IMR-90 (cell line): ENCODE results near the gene BDH1. TPM values are rescaled to one million over a fixed set of nuclear protein-coding genes. Genes with fewer than 3 reads are reported as not detected.
"Not testable (repeated sequence)": the region's sequence is repeated elsewhere in the genome, so short reads cannot be mapped to it uniquely, and the experiment has no call there.

ENCODE experiments used
- ATAC-seq: fragments of 200-7000 bp; cut with Tn5 transposase; 2 replicates; pipeline ENCODE4 v1.9.1; 2020; ENCODE audit warnings: low read depth, mild to moderate bottlenecking, moderate library complexity
- BruUV-seq: library from RNA; stranded (reverse); fragments of 400-500 nt; replicated peaks from 2 replicates; lab custom pipeline; 2021; lab: Mats Ljungman, UMichigan
- CTCF ChIA-PET: fragments of 300-600 bp; formaldehyde crosslinking; extraction: SDS; loops from one replicate; lab custom pipeline; 2021; ENCODE audit warnings: antibody characterized with exemption; lab: Yijun Ruan, JAX
- POLR2A ChIA-PET: fragments of 300-600 bp; sonication (Branson Sonifier 250); formaldehyde crosslinking; loops from one replicate; lab custom pipeline; 2022; ENCODE audit warnings: antibody characterized with exemption; ENCODE audit not compliant: unreplicated experiment; lab: Charles Lee
- DNase-seq: peaks from one replicate; pipeline ENCODE4 v3.0.0; 2013
- H2AFZ ChIP-seq: replicated peaks from 2 replicates; pipeline ENCODE3; 2013; ENCODE audit warnings: low read length, mild to moderate bottlenecking; ENCODE audit not compliant: poor library complexity
- H2AK5ac ChIP-seq: 2 replicates; pipeline ENCODE4 v1.6.1; 2013; ENCODE audit warnings: low read depth, low read length, inconsistent platforms
- H2AK9ac ChIP-seq: replicated peaks from 2 replicates; pipeline ENCODE3; 2013; ENCODE audit warnings: mild to moderate bottlenecking, low read depth, low read length, moderate library complexity; ENCODE audit not compliant: poor library complexity
- H2BK120ac ChIP-seq: 2 replicates; pipeline ENCODE4 v1.6.1; 2013; ENCODE audit warnings: low read depth, low read length, inconsistent platforms
- H2BK15ac ChIP-seq: 3 replicates; pipeline ENCODE4 v1.6.1; 2013; ENCODE audit warnings: low read depth, low read length, inconsistent platforms
- H2BK20ac ChIP-seq: 2 replicates; pipeline ENCODE4 v1.6.1; 2013; ENCODE audit warnings: low read depth, mild to moderate bottlenecking, inconsistent platforms, low read length, moderate library complexity
- H2BK5ac ChIP-seq: 2 replicates; pipeline ENCODE4 v1.6.1; 2013; ENCODE audit warnings: mild to moderate bottlenecking, low read depth, low read length, inconsistent platforms; ENCODE audit not compliant: poor library complexity, severe bottlenecking
- H3K14ac ChIP-seq: replicated peaks from 2 replicates; pipeline ENCODE4 v1.6.1; 2013; ENCODE audit warnings: low read depth, low read length, inconsistent platforms
- H3K18ac ChIP-seq: 2 replicates; pipeline ENCODE4 v1.6.1; 2013; ENCODE audit warnings: low read depth, low read length, control low read depth
- H3K23ac ChIP-seq: 2 replicates; pipeline ENCODE4 v1.6.1; 2013; ENCODE audit warnings: low read depth, low read length, inconsistent platforms
- H3K27ac ChIP-seq: 2 replicates; pipeline ENCODE4 v1.5.1; 2013; ENCODE audit warnings: mild to moderate bottlenecking, control low read depth, low read length; ENCODE audit not compliant: insufficient read depth
- H3K27me3 ChIP-seq: 2 replicates; pipeline ENCODE4 v1.6.1; 2013; ENCODE audit warnings: low read length; ENCODE audit not compliant: control insufficient read depth, insufficient read depth
- H3K36me3 ChIP-seq: 2 replicates; pipeline ENCODE4 v1.6.1; 2013; ENCODE audit warnings: low read length, mixed read lengths; ENCODE audit not compliant: control insufficient read depth, insufficient read depth
- H3K4ac ChIP-seq: 2 replicates; pipeline ENCODE4 v1.6.1; 2013; ENCODE audit warnings: low read depth, low read length, inconsistent platforms
- H3K4me1 ChIP-seq: 2 replicates; pipeline ENCODE4 v1.6.1; 2013; ENCODE audit warnings: low read length, mixed read lengths; ENCODE audit not compliant: control insufficient read depth, insufficient read depth
- H3K4me2 ChIP-seq: 2 replicates; pipeline ENCODE4 v1.6.1; 2013; ENCODE audit warnings: low read depth, mild to moderate bottlenecking, control low read depth, low read length, moderate library complexity
- H3K4me3 ChIP-seq: 2 replicates; pipeline ENCODE4 v1.5.1; 2013; ENCODE audit warnings: low read depth, mild to moderate bottlenecking, control low read depth, low read length, moderate library complexity; ENCODE audit not compliant: insufficient read depth
- H3K56ac ChIP-seq: 2 replicates; pipeline ENCODE4 v1.6.1; 2013; ENCODE audit warnings: low read length, inconsistent platforms; ENCODE audit not compliant: insufficient read depth; ENCODE audit errors: extremely low read depth
- H3K79me1 ChIP-seq, 2 experiments: 2 replicates each; pipeline ENCODE4 v1.6.1; 2013; ENCODE audit warnings: low read length in 2 of 2, inconsistent platforms in 1 of 2, low read depth in 1 of 2
- H3K9ac ChIP-seq: 2 replicates; pipeline ENCODE4 v1.6.1; 2013; ENCODE audit warnings: low read depth, low read length, control low read depth
- H3K9me1 ChIP-seq: 2 replicates; pipeline ENCODE4 v1.6.1; 2013; ENCODE audit warnings: low read length, inconsistent platforms; ENCODE audit not compliant: insufficient read depth
- H3K9me3 ChIP-seq: 2 replicates; pipeline ENCODE4 v1.6.1; 2013; ENCODE audit warnings: low read length; ENCODE audit not compliant: control insufficient read depth, insufficient read depth
- H4K20me1 ChIP-seq: 2 replicates; pipeline ENCODE4 v1.6.1; 2013; ENCODE audit warnings: low read length, inconsistent platforms; ENCODE audit not compliant: insufficient read depth
- H4K5ac ChIP-seq: 2 replicates; pipeline ENCODE4 v1.6.1; 2013; ENCODE audit warnings: mild to moderate bottlenecking, low read depth, low read length, control low read depth
- H4K8ac ChIP-seq, 2 experiments: 2 replicates each; pipeline ENCODE4 v1.6.1; 2013; ENCODE audit warnings: low read depth in 2 of 2, low read length in 2 of 2, control low read depth in 1 of 2, inconsistent platforms in 1 of 2
- H4K91ac ChIP-seq: 2 replicates; pipeline ENCODE4 v1.6.1; 2013; ENCODE audit warnings: low read depth, low read length, inconsistent platforms; ENCODE audit not compliant: insufficient read depth
- WGBS, 2 experiments: methylation state at CpG; one replicate each; pipeline versions ENCODE4 v1.1.5 to v1.1.7; 2013; ENCODE audit warnings: missing lambda C conversion rate in 2 of 2; ENCODE audit not compliant: insufficient read length in 1 of 2; ENCODE audit errors: extremely low coverage in 2 of 2; 5-methylcytosine and 5-hydroxymethylcytosine counted together
- dilution Hi-C: fragments of 300-500 bp; cut with HindIII; formaldehyde crosslinking; loops from one replicate; pipeline ENCODE4 v1.14.3; 2018; ENCODE audit warnings: low sequenced_read_pairs; ENCODE audit not compliant: unreplicated experiment
- in situ Hi-C: fragments of 300-500 bp; cut with MboI; formaldehyde crosslinking; loops from 3 replicates; pipeline ENCODE4 v1.14.3; 2019; ENCODE audit warnings: low sequenced_read_pairs, inconsistent platforms, mixed read lengths
- intact Hi-C: fragments of 100-400 bp; cut with micrococcal nuclease; formaldehyde crosslinking; loops from 2 replicates; pipeline ENCODE4 v1.10.0; 2022
- polyA plus RNA-seq, 3 experiments: library from polyadenylated mRNA; depleted of rRNA; stranded (reverse); fragments of >200 nt; gene quantifications; 2 replicates each; pipeline ENCODE4 v1.2.3, GENCODE V29; 2012; ENCODE audit warnings: low replicate concordance in 1 of 3
- total RNA-seq: library from RNA; depleted of rRNA; stranded (reverse); fragments of >200 nt; gene quantifications from 2 replicates; pipeline ENCODE4 v1.2.3, GENCODE V29; 2012

The BDH1 gene
- total and polyA plus RNA-seq, 2 of the 4 experiments (the other 2 are of a cell fraction), result 2.7 to 4.4 TPM

- in situ Hi-C loops, CTCF ChIA-PET, dilution Hi-C loops, intact Hi-C loops, BruUV-seq, H3K79me1 ChIP-seq, H2BK120ac ChIP-seq, H3K56ac ChIP-seq, H3K36me3 ChIP-seq, H4K20me1 ChIP-seq, H3K4me1 ChIP-seq, POLR2A ChIA-PET, H3K9me3 ChIP-seq, H3K4ac ChIP-seq, H2BK5ac ChIP-seq, H4K8ac ChIP-seq, ATAC-seq, H2AK9ac ChIP-seq, DNase-seq, H2AFZ ChIP-seq, H2BK20ac ChIP-seq, H3K23ac ChIP-seq, H3K4me3 ChIP-seq, H3K4me2 ChIP-seq, H3K27ac ChIP-seq, H3K14ac ChIP-seq, H3K9me1 ChIP-seq, H2AK5ac ChIP-seq, H3K9ac ChIP-seq, H3K18ac ChIP-seq, H4K91ac ChIP-seq, H2BK15ac ChIP-seq, H4K5ac ChIP-seq: not testable (repeated sequence)
- no CpG with 5 or more reads among the region's 7 CpGs for WGBS, 2 experiments
- peaks cover 20% of the 10 kb centered on the region for H3K27me3 ChIP-seq
Measured at GRCh38 chr3:197477816-197478215, 78.0 kb downstream of the BDH1 start.
